Measurements from ENCODE around the gene SHROOM3. TPM values are rescaled to one million over a fixed set of nuclear protein-coding genes. Genes with fewer than 3 reads are reported as not detected.

Gene SHROOM3
- total RNA-seq, 1 donor from 2014 or later, result 33.2 TPM

GRCh38 chr4:76809594-76810305 is 374.7 kb downstream of the SHROOM3 start:
- no peak for DNase-seq (ENCODE audit: low spot score)

GRCh38 chr4:76811604-76812412 is 376.8 kb downstream of the SHROOM3 start:
- DNase-seq (ENCODE audit: low spot score), result peak; percentile 87

GRCh38 chr4:76813070-76813469 is 378.0 kb downstream of the SHROOM3 start:
- no peak for DNase-seq (ENCODE audit: low spot score)

GRCh38 chr4:76821641-76822040 is 386.6 kb downstream of the SHROOM3 start:
- peak; percentile 87 for DNase-seq (ENCODE audit: low spot score)

GRCh38 chr4:76822303-76822702 is 387.3 kb downstream of the SHROOM3 start:
- DNase-seq (ENCODE audit: low spot score), result peak; percentile 40

- DNase-seq (ENCODE audit: low spot score), result peak; percentile 88
Observed at GRCh38 chr4:76823495-76823894, 388.5 kb downstream of the SHROOM3 start.

- no peak for DNase-seq (ENCODE audit: low spot score)
Observed at GRCh38 chr4:76830612-76830963, 395.6 kb downstream of the SHROOM3 start.

- DNase-seq (ENCODE audit: low spot score), result peak; percentile 67
Observed at GRCh38 chr4:76830964-76831703, 396.1 kb downstream of the SHROOM3 start.

GRCh38 chr4:76831711-76832373 is 396.8 kb downstream of the SHROOM3 start:
- peak; percentile 82 for DNase-seq (ENCODE audit: low spot score)

Other genes with a start within 250 kb of the SHROOM3 start
- gene SCARB2, start 221.4 kb upstream of the SHROOM3 start, total RNA-seq (ENCODE audit: insufficient read depth, low replicate concordance), result 173 TPM
- gene FAM47E, start 183.5 kb upstream of the SHROOM3 start, total RNA-seq (ENCODE audit: insufficient read depth, low replicate concordance), result 4.3 TPM
- 29.1 TPM for gene STBD1, start 128.5 kb upstream of the SHROOM3 start, total RNA-seq (ENCODE audit: insufficient read depth, low replicate concordance)
- 2.9 TPM for gene CCDC158, start 14.1 kb upstream of the SHROOM3 start, total RNA-seq (ENCODE audit: insufficient read depth, low replicate concordance)